GM12873 (cell line): ENCODE measurements around the gene CTIF.

Experiments
- TF ChIP-seq, protein P1 (sequence below): IDR thresholded peaks from 2 replicates; pipeline ENCODE4 v1.5.1; 2012; ENCODE audit warnings: low read depth, mild to moderate bottlenecking, moderate library complexity, low read length, control low read depth; ENCODE audit not compliant: insufficient read depth; ENCODE audit errors: missing control alignments

CTIF gene

DNA sequence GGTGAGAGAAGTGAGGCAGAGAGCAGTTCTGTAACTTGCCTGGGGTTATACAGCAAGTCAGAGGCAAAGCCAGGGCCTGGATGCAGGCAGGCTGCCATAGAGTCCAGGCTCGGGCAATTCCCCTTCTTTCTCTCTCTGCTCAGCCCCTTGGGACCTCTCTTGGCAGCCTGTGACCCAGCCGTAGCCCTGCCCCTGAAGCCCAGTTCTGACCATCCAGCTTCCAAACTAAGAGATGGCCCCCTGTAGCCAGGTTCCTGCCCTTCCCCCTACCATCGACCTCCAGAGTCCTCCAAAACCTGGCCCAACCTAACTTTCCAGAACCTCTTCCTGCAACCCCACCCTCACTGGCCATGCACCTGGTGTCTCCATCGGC lies 201.2 kb downstream of the CTIF start:
- TF ChIP-seq, protein P1, sequence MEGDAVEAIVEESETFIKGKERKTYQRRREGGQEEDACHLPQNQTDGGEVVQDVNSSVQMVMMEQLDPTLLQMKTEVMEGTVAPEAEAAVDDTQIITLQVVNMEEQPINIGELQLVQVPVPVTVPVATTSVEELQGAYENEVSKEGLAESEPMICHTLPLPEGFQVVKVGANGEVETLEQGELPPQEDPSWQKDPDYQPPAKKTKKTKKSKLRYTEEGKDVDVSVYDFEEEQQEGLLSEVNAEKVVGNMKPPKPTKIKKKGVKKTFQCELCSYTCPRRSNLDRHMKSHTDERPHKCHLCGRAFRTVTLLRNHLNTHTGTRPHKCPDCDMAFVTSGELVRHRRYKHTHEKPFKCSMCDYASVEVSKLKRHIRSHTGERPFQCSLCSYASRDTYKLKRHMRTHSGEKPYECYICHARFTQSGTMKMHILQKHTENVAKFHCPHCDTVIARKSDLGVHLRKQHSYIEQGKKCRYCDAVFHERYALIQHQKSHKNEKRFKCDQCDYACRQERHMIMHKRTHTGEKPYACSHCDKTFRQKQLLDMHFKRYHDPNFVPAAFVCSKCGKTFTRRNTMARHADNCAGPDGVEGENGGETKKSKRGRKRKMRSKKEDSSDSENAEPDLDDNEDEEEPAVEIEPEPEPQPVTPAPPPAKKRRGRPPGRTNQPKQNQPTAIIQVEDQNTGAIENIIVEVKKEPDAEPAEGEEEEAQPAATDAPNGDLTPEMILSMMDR: no peak

DNA sequence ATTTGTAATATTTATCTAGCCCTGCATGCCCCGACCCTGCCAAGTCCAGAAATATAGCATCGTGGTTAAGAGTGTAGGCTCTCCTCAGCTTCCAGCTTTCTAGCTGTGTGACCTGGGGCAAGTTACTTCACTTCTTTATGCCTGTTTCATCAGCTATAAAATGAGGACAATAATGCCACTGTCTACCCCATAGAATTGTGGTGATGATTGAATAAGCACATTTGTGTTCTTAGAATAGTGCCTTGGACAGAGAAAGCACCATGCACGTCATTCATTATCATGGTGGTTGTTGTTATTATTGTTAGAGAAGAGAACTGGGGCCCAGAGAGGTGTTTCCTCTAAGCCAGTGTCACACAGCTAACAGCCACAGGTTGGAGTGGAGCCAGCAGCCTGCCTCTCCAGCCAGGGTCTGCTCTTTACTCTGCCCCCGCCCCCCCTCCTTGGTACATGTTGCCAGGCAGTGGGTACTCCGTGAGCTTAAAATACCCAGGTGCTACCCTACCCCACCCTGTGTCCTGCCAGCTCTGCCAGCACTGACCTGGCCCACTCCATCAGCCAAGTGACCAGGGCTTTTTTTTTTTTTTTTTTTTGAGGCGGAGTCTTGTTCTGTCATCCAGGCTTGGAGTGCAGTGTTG lies 202.1 kb downstream of the CTIF start:
- TF ChIP-seq, protein P1: no peak

DNA sequence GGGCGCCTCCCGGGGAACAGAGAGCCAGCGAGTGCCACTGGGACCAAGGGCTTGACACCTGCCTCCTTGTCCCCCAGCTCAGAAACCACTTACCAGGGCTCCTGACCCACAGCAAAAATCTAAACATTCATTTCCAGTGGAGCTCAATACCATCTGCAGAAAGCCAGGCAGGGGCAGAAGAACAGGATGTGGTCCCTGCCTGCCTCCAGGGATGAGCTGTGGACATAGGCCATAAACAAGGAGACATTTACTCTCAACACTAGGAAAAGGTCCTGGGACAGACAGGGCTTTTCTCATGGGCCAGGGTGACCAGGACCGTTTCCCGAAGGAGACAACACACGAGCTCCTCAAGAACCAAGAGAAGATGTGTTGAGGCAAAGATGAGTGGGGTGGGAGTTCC lies 203.0 kb downstream of the CTIF start:
- TF ChIP-seq, protein P1: no peak

DNA sequence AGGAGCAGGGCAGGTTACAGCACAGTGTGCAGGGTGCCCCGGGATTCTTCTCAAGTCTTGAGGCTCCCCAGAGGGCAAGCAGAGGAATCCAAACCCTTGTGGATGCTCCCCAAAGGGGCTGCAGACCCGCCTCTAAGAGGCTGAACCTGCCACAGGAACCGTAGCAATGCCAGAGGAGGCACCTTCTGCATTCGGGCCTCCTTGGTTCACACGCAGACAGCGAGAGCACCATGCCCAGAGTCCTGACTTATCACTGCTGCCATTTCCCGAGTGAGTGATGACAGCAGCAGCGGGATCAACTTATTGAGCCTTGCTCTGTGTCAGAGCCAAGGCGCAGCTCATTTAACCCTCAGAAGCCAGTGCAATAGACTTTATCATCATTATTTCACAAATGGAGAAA lies 203.5 kb downstream of the CTIF start:
- TF ChIP-seq, protein P1: no peak

DNA sequence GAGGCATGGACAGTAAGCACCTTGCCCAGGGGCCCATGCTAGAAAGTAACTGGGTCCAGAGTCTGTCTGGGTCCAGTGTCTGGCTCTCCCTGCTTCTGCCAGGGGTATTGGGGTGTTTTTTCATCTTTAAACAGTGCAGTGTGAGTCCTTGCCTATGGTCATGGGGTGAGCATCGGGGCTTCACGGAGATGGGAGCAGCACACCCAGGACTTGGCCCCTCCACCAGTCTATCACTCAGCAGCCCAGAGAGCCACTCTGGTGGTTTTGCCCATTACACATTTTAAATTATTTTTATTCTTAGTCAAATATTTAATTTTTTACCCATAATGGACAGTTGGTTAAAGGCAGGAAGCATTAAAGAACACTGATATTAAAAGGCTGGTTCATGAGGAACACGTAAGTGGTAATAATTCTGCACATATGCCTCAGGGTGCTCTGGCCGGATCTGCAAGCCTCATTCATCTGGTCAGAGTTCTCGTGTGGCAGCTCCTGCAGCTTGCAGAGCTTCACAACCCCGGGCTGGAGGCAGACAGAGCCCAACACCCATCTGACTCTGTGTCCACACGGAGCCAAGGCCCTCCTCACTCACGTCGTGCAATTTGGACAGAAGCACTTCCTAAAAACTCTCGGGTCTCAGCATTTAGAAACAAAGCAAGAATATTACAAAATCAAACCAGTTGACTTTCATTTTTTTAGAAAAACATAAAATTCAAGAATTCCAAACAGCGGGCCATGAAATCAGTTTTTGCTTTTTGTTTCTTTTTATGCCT lies 204.1 kb downstream of the CTIF start:
- TF ChIP-seq, protein P1: no peak

DNA sequence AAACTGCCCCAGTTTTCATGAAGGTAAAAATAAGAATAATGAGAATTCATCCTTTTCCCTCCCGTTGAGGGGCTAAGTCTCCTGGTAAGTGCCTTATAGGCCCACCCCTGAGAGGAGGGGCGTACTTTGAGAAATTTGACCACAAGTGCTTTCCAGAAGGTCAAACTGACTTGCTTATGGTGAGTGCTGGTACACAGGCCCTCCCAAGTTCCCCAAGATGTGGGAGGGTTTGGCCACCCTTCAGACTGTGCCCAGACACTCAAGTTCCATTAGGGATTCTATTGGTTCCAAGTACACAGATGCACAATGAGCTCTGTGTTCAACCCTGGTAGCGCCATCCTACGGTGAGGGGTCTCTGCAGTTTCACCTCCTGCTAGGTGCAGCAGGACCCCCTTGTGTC lies 205.1 kb downstream of the CTIF start:
- TF ChIP-seq, protein P1: no peak

DNA sequence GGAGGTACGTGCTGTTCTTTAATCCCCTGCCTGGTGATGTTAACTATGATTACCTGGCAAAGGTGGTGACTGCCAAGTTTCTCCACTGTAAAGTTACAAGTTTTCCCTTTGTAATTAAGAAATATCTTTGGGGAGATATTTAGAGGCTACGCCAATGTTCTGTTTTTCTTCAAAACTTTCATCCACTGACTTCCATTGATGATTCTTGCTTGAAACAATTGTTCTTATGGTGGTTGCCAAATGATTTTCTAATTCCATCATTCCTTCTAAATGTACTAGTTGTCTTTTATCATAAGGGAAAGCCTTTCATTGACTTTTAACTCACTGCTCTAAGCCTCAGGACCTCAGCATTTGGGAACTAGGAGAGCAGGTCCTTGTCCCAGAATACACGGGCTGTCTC lies 206.5 kb downstream of the CTIF start:
- TF ChIP-seq, protein P1: no peak
